RPMI7951 (cell line): ENCODE data around the gene TLCD2. TPM values are rescaled to one million over a fixed set of nuclear protein-coding genes. Genes with fewer than 3 reads are reported as not detected.
"Not testable (repeated sequence)": the region's sequence is repeated elsewhere in the genome, so short reads cannot be mapped to it uniquely, and the experiment has no call there.

Experiments used
- DNase-seq: peaks from one replicate; pipeline ENCODE4 v3.0.0-alpha.2; 2012; ENCODE audit warnings: low read depth
- total RNA-seq: library from RNA; depleted of rRNA; stranded (reverse); fragments of >200 nt; shearing (Covaris generic); gene quantifications from 2 replicates; pipeline ENCODE4 v1.2.3, GENCODE V29; 2014

The TLCD2 gene
- total RNA-seq, 1 experiment from 2014 or later: 0.48 TPM

DNA sequence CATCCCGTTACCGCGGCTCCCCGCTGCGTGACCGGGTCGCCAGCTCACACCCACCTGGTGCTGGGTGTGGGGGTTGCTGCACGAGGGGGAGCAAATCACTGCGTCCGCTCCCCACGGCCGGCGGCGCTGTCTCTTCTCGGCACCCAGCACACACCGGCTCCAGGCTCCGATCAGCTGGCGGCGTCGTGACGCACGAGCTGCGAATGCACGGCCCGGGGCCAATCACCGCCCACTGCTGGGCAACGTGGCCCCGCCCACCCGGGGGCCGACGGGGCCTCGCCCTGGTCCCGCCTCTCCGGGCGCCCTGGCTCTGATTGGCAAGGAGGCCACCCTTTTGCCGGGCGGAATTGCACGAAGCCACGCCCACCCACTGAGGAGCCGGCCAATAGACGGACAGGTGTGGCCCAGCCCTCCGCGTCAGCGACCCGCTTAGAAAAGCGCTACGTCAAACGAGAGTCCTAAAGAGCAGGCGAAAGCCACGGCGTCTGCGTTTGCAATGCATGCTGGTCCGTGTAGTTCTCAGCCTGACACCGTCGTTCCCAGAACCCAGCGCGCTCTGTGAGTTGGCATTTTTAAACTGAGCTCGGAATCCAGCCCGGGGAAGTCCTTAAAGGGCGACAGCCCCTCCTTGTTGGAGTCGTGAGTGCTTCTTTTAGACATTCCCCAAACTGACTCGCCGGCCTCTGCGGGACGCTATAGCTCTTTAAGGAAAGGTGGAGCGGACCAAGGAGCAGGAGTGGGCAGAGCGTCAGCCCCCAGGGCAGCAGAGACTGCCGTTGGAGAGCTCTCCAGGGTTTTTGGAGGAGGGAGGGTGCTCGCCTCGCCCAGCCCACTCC is 6.1 kb upstream of the TLCD2 start:
- DNase-seq: peak; percentile 100

DNA sequence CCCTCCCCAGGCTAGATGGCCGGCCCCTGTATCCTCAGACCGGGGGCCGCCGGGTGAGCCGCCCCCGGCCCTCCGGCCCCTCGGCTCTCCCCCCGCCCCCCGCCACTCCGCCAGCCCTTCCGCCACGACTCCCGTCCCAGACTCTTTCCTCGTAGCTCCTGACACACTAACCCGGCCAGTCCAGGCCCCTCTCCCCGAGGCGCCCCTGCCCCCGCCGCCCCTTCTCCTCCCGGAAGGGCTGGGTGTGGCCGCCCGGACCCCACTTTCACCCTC is 5.6 kb upstream of the TLCD2 start:
- no peak for DNase-seq

DNA sequence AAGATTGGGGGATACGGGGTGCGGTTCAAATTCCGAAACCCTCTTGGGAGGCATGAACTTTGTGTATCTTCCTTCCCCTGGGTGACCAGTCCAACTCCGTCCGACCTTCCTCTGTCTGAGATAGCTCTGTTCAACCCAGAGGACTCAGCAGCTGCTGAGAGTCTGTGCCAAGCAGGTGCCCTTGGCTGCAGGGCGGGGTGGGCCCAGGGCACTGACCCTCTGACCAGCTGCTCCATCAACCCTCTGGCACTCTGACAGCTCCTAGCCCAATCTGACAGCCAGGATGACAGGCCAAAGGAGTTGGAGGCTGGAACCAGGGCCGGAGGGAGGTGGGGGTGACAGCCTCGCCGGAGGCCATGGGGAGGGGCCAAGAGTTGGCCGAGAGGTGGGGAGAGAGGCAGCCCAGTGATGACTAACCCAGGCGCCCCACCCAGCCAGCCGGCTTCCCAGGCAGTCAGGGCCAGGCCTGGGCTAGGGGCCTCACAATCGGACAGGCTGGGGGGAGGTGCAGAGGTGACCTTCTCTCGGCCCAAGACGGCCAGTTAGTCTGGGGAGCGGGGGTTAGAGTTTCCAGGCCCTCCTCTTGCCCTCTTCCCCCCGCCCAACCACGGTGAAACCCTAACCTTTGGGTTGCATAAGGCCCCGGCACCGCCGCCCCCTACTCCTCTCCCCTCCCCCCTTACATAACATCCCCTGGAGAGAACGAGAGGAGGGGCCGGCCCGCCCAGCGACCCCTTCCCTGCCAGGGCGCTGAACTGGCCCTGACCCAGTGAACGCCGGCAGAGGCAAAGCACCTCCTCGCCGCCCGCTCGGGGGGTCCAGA is 5.0 kb upstream of the TLCD2 start:
- DNase-seq: peak; percentile 90

DNA sequence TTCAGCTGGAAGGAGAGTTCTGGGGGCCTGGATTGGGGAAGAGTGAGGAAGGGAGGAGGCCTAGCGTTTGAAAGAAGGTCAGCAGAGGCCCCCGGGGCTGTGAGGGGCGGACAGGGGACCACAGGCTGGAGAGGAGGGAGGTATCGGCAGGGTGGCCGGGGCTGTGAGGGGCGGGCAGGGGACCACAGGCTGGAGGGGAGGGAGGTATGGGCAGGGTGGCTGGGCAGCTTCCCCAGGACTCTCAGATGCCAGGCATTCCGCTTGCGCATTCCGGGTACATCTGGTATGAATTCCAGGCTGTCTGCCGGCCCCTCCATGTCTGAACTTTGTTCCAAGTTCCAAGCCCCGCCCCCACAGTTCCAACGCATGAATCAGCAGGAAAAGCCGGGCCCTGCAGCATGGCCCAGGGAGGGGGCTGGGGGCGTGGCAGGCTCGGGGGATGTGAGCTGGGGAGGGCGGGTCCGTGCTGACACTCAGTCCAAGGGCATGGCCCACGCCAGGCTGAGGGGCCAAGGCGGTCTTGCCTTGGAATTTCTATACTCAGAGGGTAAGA is 4.3 kb upstream of the TLCD2 start:
- peak; percentile 96 for DNase-seq

DNA sequence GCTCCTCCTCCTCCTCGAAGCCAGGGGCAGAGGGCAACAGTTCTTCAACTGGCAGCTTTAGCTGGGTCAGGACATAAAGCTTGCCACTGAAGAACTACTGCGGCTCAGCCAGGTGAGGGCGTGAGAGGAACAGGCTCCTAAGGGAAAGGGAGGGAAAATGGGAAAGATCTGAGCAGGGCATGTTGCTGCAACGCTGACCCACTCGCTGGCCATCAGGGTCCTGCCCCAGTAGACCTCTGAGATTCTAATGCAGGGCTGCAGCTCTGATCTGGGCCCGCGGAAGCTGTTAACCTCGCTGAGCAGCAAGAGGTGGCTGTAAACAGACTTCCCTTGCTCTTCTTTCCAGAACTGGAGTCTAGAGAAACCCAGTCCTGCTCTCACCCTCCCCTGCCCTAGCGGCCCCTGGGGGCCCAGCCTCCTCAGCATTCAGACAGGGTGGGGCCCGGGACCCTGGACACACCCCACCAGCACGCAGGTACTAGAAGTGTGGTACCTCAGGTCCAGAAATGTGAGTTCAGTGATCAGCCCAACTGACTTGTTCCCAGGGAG is 3.8 kb upstream of the TLCD2 start:
- peak; percentile 35 for DNase-seq

DNA sequence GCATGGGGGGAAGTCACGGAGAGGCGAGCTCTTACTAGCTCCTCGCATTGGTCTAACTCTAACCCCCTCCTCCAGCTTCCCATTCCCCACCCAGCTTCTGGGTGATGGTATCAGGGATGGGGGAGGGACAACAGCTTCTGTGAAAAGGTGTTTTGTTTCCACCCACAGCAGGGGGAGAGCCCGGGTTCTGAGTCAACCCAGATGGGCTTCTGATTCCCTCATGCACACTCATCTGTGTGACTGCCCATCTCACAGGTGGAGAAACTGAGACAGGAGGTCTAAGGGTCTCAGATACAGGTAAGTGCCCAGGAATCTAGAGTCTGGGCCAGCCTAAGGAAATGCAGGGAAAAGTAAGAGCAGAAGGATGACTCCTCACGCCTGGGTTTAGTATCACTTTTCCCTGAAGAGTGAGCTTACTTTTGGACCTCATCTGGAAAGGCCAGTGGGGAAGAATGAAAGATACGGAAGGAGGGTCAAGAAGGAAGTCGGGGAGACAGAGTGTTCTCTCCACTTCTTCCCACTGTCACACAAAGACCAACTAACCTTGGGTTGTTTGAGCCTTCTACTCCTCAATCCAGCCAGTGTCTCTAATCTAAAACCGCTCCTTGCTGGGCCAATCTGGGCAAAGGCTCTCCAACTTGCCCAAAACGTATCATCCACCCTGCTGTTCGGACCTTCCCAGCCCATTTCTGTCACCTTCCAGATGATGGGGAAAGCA is 3.1 kb upstream of the TLCD2 start:
- no peak for DNase-seq

DNA sequence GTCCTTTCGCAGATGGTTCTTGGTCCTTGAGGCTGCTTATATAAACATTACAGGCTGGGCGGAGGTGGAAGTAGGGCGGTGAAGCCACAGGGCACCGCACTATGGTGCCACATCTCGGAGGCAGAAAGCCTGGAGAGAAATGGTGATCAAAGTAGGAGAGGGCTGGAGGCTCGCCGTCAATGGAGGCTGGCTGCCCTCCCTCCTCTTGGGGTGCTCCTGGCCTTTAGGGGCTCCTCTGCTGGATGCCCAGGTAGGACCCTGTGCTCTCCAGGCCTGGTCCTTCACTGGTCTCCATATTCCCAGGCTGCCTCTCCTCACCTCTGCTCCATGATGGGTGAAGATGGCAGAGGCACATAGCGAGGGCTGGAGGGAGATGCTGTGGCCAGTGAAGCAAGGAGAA is 2.1 kb upstream of the TLCD2 start:
- DNase-seq: no peak

DNA sequence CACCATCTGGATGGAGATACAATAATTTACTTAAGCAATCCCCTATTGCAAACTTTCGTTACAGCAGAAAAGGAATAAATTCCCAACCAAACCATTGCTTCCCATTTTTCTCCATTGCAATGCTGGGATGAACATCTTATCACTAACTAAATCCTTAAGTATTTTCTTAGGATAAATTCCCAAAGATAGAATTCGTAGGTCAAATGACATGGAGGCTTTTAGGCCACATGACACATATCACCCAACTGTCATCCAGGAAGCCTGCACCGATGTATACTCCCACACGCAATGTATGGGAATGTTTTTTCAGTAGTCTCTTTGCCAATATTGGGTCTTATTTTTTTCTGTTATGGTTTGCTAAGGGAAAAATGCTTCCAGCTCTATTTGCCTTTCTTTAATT is 1.6 kb upstream of the TLCD2 start:
- DNase-seq: no peak

DNA sequence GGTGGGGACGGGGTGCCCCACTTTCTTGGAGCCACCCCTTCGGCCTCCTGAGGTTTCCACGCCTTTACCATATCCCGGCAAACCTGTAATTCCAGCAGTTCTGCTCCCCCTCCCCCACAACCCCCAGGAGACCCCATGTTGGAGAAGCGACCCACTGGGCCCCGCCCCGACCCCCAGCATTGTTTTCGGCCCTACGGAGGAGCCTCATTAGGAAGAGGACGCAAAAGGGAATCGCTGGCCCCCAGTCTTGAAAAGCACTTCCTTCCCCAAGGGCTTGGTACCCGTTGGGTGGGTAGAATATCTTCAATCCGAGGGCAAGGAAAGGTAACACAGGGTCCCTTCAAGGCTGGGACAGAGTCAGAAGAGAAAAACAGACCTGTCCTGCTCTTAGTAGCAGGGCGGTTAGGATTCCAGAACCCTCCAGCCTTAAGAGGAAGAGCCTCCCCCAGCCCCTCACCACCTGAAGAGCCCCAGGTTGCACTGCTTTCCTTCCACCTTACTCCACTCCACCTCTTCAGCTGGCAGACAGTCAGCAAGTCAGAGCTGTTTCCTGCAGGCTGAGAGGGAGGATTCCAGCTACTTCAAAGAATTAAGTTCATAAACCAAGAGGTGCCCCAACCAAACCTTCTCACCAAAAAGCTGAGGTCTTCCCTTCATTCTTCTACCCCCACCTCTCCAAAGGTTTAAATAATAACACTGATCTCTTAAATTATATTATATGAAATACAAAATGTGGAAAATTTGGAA is 803 bp upstream of the TLCD2 start:
- no peak for DNase-seq

DNA sequence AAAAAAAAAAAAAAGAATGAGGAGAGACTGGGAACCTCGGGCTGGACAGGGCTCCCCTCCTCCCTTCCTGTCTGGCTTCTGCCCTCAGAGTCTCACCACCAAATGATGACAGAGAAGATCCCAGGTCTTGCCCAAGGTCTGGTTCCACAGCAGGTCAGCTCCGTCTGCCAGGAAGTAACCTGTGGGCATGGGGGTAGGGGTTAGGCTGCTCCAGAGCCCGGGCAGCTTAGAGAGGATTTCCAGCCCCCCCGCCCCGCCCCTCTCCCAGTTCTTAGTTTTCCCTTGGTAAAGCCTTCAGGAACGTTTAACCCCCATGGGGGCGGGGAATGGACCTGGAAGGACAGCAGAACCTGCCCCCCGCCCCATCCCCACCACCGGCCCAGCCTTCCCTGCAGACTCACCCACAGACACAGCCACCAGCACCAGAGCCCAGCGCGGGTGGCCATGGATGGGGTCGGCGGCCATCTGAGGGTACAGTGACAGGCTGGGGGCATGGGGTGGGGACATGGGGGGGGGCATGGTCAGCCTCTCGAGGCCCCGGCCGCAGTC is 700 bp downstream of the TLCD2 start:
- DNase-seq: no peak

DNA sequence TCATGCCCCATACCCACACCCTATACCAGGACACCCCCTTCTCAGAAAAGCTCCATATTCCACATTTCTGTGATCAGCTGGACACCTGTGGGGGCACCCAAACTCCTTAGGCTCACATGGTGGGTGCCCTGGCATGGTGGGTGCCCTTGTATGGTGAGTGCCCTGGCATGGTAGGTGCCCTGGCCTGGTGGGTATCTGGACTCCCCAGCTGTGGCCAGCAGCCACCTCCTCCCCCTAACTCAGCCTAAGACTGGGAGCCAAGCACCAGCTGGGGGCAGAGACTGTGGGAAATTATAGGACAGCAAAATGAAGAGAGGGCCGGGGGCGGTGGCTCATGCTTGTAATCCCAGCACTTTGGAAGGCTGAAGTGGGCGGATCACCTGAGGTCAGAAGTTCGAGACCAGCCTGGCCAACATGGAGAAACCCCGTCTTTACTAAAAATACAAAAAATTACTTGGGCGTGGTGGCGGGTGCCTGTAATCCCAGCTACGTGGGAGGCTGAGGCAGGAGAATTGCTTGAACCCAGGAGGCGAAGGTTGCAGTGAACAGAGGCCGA is 1.3 kb downstream of the TLCD2 start:
- DNase-seq: not testable (repeated sequence)

DNA sequence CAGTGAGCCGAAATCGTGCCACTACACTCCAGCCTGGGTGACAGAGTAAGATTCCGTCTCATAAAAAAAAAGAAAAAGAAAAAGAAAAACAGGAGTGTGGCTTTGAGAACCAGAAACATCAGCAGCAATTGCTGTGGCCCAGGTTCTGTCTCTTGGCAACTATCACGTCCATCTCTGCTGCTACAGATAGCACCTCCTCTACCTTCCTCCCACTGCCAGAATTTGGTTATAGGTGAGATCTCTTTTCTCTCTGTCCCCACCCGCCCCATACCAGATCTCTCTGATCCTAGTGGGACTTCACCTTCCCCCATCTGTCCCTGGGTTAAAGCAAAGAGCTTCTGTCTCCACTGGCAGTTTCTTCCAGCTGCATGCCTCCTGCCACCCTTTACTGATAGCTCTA is 3.1 kb downstream of the TLCD2 start:
- DNase-seq: no peak

DNA sequence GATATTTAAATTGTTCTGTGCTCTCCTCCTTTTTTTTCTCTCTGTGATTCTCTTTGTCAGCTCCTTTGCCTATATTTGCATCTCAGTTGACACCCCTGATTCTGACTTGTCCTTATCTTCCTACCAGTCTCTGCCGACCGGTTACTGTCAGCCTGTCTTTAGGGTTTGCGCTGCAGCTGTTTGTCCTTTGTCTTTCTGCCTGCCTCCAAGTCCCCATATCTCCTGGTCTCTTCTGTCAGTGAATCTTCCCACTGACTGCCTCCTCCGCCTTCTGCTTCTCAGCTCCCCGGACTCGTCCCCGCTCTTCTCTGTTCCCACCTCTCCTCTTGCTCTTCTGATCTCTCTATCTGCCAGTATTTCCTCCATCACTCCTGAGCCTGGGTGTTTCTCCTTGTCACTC is 5.2 kb downstream of the TLCD2 start:
- DNase-seq: no peak

DNA sequence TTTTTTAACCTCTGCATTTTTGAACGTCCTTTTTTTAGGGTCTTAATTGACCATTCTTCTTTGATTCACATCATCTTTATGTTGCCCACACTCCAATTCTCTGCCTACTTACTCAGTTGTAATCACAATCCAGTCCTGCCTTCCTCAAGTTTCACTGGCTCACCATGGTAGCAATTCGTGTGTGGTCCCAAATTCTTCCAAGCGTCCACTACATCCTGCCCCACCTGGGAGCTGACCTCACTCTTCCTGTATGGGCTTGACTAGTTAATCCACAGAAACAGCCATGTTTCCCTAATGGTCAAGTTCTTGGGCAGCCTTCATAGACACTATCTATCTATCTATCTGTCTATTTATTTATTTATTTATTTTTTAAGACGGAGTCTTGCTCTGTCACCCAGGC is 7.1 kb downstream of the TLCD2 start:
- DNase-seq: peak; percentile 27

DNA sequence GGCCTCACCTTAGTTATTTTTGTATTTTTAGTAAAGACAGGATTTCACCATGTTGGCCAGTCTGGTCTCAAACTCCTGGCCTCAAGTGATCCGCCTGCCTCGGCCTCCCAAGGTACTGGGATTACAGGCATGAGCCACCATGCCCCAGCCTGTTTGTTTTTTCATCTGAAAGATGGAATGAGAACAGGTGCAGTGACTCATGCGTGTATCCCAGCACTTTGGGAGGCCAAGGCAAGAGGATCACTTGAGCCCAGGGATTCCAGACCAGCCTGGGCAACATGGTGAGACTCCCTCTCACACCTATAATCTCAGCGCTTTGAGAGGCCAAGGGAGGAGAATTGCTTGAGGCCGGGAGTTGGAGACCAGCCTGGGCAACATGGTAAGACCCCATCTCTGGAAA is 10.3 kb downstream of the TLCD2 start:
- not testable (repeated sequence) for DNase-seq

DNA sequence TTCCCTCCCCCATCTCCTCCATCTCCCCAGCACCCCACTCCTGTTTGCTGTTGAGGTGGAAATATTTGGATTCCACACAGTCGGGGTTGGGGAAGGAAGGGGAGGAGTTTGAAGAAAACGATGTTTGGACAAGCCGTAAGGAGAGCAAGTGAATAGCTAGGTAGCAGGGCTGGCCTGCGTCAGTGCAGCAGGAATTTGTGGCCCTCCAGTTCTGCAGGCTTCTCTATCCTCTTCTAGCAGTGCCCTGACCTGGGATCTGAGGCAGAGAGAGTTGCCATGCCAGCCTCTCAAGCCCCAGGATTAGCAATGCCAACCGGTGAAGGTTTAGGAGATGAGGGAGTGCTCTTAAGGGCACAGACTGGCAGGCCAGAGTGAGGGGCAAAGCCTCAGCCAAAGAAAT is 12.5 kb downstream of the TLCD2 start:
- DNase-seq: no peak

DNA sequence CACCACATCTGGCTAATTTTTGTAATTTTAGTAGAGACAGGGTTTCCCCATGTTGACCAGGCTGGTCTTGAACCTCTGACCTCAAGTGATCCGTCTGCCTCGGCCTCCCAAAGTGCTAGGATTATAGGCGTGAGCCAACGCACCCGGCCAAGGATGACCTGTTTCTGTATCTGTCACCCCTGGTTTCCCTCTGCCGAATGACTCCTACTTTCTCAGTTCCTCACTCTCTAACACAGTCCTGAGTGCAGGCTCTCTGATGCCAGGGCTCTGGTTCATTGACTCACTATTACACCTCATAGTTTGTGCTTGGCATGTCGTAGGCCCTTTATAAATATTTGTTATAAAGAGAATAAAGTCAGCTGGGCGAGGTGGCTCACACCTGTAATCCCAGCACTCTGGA is 14.8 kb downstream of the TLCD2 start:
- no peak for DNase-seq

DNA sequence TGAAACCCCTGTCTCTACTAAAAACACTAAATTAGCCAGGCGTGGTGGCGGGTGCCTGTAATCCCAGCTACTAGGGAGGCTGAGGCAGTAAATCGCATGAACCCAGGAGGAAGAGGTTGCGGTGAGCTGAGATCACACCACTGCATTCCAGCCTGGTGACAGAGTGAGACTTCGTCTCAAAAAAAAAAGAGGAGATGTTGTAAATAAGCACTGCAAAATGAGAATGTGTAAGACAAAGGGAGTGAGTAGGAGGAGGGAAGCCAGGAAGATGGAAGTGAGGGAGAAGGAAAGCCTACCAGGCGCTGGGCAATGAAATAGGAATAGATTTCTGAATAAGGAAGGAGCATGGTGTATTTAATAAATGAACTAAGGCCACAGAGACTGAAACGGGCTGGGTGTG is 16.8 kb downstream of the TLCD2 start:
- DNase-seq: peak; percentile 30

DNA sequence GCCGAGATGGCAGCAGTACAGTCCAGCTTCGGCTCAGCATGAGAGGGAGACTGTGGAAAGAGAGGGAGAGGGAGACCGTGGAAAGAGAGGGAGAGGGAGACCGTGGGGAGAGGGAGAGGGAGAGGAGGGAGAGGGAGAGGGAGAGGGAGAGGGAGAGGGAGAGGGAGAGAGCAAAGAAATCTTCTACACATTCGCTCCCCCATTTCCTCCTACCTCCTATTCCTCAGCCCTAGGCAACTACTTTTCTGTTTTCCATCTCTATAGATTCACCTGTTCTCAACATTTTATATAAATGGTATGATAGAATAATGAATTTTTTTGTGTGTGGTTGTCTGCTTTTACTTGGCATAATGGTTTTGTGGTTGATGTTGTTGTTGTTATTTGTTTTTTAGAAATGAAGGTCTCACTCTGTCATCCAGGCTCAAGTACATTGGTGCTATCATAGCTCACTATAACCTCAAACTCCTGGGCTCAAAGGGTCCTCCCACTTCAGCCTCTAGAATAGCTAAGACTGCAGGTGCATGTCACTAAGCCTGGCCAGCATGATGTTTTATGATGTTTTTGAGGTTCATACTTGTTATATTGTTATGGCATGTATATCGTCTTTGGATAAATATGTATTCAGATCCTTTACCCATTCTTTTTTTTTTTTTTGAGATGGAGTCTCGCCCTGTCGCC is 19.5 kb downstream of the TLCD2 start:
- DNase-seq: no peak

DNA sequence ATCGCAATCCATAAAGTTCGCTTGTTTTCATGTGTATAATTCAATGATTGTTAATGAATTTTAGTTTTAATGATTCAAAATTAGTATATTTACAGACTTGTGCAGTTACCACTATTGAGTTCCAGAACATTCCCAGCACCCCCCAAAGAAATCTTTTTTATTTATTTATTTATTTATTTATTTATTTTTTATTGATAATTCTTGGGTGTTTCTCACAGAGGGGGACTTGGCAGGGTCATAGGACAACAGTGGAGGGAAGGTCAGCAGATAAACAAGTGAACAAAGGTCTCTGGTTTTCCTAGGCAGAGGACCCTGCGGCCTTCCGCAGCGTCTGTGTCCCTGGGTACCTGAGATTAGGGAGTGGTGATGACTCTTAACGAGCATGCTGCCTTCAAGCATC is 21.8 kb downstream of the TLCD2 start:
- DNase-seq: not testable (repeated sequence)
